Smooth muscle cell of trachea (primary cell): Measurements from ENCODE around the gene RAB27B. TPM values are rescaled to one million over a fixed set of nuclear protein-coding genes. Genes with fewer than 3 reads are reported as not detected.

Source experiments
- total RNA-seq: library from RNA; depleted of rRNA; stranded (reverse); fragments of >200 nt; gene quantifications from 2 replicates; pipeline ENCODE4 v1.2.1, GENCODE V29; 2014

The RAB27B gene, protein sequence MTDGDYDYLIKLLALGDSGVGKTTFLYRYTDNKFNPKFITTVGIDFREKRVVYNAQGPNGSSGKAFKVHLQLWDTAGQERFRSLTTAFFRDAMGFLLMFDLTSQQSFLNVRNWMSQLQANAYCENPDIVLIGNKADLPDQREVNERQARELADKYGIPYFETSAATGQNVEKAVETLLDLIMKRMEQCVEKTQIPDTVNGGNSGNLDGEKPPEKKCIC
- 1.0 and 2.0 TPM in 2 replicates for total RNA-seq

DNA sequence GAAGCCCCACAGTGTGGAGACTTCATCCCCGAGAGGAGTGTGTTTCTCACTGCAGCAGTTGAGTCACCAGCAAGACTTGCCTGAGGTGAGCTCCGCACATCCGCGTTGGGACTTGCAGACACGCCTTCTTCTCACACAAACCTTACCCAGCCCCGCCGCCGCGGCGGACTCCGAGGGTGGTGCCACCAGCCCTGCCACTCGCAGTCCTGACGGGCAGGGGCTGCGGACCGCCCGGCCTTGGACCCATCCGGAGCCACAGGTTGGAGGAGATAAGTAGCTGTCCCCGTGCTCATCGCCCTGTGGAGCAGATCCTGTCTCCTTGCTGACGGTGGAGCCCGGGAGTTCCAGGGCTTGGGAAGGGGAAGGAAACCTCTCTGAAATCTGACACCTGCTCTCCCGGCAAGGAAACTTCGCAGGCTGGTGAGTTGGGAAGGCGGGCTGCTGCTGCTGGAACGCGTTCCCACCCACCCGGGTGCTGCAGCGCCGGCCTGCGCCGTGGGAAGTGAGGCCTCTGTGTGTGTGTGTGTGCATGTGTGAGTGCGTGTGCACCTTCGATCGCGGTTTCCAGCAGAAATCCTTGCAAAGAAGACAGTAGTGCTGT lies at the start of gene RAB27B:
Gene RAB27B (plus strand): TSS at position 197 of the 601 bp plus-strand sequence. CDS start 49,109 bp downstream, outside the sequence.

Other genes starting within 250 kb of the RAB27B start
- not detected in 2 replicates for gene DYNAP, start 237.2 kb upstream of the RAB27B start, total RNA-seq
- gene CCDC68, start 131.0 kb downstream of the RAB27B start, total RNA-seq, result 2.6 and 4.6 TPM in 2 replicates